Measurements from ENCODE around the gene ARSJ. TPM values are rescaled to one million over a fixed set of nuclear protein-coding genes. Genes with fewer than 3 reads are reported as not detected.

The ARSJ gene
- total and polyA plus RNA-seq, 2 experiments from 2014 or later, result 4.3 to 6.6 TPM

DNA sequence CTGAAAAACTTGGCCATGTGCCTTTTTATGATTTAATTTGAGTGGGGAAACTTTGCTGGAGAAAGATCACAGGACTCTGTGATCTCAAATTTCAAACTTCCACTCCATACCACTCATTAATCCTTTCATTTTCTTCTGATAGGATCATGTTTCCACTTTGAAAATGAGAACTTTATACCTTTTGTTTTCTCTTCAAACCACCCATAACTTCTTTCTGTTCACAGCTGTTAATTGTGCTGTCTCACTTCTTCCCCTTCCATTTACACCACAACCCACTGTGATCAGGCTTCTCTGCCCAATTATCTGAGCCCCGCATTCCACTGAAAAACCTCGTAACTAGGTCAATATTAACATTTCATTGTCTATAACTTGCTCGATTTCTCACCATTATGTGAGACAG lies 47.0 kb upstream of the ARSJ start (continued):
- TF ChIP-seq, protein P1, sequence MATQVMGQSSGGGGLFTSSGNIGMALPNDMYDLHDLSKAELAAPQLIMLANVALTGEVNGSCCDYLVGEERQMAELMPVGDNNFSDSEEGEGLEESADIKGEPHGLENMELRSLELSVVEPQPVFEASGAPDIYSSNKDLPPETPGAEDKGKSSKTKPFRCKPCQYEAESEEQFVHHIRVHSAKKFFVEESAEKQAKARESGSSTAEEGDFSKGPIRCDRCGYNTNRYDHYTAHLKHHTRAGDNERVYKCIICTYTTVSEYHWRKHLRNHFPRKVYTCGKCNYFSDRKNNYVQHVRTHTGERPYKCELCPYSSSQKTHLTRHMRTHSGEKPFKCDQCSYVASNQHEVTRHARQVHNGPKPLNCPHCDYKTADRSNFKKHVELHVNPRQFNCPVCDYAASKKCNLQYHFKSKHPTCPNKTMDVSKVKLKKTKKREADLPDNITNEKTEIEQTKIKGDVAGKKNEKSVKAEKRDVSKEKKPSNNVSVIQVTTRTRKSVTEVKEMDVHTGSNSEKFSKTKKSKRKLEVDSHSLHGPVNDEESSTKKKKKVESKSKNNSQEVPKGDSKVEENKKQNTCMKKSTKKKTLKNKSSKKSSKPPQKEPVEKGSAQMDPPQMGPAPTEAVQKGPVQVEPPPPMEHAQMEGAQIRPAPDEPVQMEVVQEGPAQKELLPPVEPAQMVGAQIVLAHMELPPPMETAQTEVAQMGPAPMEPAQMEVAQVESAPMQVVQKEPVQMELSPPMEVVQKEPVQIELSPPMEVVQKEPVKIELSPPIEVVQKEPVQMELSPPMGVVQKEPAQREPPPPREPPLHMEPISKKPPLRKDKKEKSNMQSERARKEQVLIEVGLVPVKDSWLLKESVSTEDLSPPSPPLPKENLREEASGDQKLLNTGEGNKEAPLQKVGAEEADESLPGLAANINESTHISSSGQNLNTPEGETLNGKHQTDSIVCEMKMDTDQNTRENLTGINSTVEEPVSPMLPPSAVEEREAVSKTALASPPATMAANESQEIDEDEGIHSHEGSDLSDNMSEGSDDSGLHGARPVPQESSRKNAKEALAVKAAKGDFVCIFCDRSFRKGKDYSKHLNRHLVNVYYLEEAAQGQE (IDR thresholded peaks at IDR 0.05; ENCODE audit: unreplicated experiment), result no peak
- no peak for TF ChIP-seq EZH2 (IDR thresholded peaks at IDR 0.05; ENCODE audit: low read depth, unreplicated experiment)
- TF ChIP-seq POLR2AphosphoS5 (IDR thresholded peaks at IDR 0.05; ENCODE audit: low read depth), result no peak

DNA sequence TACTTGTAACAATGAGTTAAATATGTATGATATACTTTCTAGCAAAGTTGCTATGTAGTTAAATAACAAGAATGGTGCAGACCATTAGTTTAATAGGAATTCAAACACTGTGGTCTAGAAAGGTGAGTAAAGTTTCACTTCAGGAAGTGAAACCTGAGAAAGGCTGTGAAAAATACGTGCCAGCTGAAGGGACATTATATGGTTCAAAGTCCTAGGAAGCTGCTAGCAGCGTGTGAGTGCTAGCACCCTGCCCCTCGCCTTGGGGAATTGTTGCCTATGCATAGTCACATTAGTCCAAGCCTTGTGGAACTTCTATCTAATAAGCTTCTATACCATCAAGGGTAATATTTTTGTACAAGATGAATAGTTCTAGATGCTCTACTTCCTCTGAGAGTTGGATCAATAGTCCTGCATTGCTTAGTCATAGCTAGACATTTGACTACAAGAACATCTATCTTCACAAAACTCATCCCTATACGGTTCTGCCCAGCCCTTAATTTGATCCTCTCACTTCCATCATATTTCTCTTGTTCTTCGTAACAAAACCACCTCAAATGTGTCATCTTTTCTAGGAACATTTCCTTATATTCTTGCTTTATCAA lies 45.8 kb upstream of the ARSJ start:
- Histone ChIP-seq H3F3A (replicated peaks; ENCODE audit: low read depth) (no peaks in the 10 kb centered on the region), H3K27ac (ENCODE audit: low read depth) (no peak overlapping the region), H3K79me2 (replicated peaks; ENCODE audit: insufficient read depth) (no peaks in the 10 kb centered on the region), H4K20me1 (replicated peaks; ENCODE audit: insufficient read depth) (no peaks in the 10 kb centered on the region), H3K36me3 (ENCODE audit: insufficient read depth) (no peaks in the 10 kb centered on the region), H3K4me2 (no peak overlapping the region), H3K27me3 (ENCODE audit: insufficient read depth) (no peaks in the 10 kb centered on the region), H2AFZ (0 out of 2 replicates have a peak overlapping the region, but pooled peaks have one; percentile 44), H3K4me1 (ENCODE audit: insufficient read depth) (no peaks in the 10 kb centered on the region), H3K4me3 (no peak overlapping the region), H3K9me2 (ENCODE audit: insufficient read depth) (no peaks in the 10 kb centered on the region)
- Mint-ChIP-seq H3K4me3 (no peak overlapping the region), H3K36me3 (ENCODE audit: low read depth) (no peaks in the 10 kb centered on the region), H3K27ac (no peak overlapping the region), H3K27me3 (ENCODE audit: insufficient read depth, low read depth, poor library complexity) (no peaks in the 10 kb centered on the region), H3K9me3 (no peaks in the 10 kb centered on the region), H3K4me1 (no peaks in the 10 kb centered on the region; the same call in 2 of the 3 replicates)
- no peak for DNase-seq (ENCODE audit: low spot score)
- no peak for ATAC-seq
- TF ChIP-seq, protein P2, sequence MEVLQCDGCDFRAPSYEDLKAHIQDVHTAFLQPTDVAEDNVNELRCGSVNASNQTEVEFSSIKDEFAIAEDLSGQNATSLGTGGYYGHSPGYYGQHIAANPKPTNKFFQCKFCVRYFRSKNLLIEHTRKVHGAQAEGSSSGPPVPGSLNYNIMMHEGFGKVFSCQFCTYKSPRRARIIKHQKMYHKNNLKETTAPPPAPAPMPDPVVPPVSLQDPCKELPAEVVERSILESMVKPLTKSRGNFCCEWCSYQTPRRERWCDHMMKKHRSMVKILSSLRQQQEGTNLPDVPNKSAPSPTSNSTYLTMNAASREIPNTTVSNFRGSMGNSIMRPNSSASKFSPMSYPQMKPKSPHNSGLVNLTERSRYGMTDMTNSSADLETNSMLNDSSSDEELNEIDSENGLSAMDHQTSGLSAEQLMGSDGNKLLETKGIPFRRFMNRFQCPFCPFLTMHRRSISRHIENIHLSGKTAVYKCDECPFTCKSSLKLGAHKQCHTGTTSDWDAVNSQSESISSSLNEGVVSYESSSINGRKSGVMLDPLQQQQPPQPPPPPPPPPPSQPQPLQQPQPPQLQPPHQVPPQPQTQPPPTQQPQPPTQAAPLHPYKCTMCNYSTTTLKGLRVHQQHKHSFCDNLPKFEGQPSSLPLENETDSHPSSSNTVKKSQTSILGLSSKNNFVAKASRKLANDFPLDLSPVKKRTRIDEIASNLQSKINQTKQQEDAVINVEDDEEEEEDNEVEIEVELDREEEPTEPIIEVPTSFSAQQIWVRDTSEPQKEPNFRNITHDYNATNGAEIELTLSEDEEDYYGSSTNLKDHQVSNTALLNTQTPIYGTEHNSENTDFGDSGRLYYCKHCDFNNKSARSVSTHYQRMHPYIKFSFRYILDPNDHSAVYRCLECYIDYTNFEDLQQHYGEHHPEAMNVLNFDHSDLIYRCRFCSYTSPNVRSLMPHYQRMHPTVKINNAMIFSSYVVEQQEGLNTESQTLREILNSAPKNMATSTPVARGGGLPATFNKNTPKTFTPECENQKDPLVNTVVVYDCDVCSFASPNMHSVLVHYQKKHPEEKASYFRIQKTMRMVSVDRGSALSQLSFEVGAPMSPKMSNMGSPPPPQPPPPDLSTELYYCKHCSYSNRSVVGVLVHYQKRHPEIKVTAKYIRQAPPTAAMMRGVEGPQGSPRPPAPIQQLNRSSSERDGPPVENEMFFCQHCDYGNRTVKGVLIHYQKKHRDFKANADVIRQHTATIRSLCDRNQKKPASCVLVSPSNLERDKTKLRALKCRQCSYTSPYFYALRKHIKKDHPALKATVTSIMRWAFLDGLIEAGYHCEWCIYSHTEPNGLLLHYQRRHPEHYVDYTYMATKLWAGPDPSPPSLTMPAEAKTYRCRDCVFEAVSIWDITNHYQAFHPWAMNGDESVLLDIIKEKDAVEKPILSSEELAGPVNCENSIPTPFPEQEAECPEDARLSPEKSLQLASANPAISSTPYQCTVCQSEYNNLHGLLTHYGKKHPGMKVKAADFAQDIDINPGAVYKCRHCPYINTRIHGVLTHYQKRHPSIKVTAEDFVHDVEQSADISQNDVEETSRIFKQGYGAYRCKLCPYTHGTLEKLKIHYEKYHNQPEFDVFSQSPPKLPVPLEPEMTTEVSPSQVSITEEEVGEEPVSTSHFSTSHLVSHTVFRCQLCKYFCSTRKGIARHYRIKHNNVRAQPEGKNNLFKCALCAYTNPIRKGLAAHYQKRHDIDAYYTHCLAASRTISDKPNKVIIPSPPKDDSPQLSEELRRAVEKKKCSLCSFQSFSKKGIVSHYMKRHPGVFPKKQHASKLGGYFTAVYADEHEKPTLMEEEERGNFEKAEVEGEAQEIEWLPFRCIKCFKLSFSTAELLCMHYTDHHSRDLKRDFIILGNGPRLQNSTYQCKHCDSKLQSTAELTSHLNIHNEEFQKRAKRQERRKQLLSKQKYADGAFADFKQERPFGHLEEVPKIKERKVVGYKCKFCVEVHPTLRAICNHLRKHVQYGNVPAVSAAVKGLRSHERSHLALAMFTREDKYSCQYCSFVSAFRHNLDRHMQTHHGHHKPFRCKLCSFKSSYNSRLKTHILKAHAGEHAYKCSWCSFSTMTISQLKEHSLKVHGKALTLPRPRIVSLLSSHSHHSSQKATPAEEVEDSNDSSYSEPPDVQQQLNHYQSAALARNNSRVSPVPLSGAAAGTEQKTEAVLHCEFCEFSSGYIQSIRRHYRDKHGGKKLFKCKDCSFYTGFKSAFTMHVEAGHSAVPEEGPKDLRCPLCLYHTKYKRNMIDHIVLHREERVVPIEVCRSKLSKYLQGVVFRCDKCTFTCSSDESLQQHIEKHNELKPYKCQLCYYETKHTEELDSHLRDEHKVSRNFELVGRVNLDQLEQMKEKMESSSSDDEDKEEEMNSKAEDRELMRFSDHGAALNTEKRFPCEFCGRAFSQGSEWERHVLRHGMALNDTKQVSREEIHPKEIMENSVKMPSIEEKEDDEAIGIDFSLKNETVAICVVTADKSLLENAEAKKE (CRISPR knock-in tag; IDR thresholded peaks at IDR 0.05), result no peak
- TF ChIP-seq ZNF114 (CRISPR knock-in tag; IDR thresholded peaks at IDR 0.05), result no peak
- TF ChIP-seq CREB1 (CRISPR knock-in tag; IDR thresholded peaks at IDR 0.05; ENCODE audit: low read depth), result no peak
- no peak for TF ChIP-seq EZH2 (IDR thresholded peaks at IDR 0.05; ENCODE audit: low read depth, unreplicated experiment)
- no peak for TF ChIP-seq ZNF331 (CRISPR knock-in tag; IDR thresholded peaks at IDR 0.05; ENCODE audit: low read depth)
- no peak for TF ChIP-seq STAT1 (IDR thresholded peaks at IDR 0.05; ENCODE audit: unreplicated experiment)
- TF ChIP-seq, protein P3, sequence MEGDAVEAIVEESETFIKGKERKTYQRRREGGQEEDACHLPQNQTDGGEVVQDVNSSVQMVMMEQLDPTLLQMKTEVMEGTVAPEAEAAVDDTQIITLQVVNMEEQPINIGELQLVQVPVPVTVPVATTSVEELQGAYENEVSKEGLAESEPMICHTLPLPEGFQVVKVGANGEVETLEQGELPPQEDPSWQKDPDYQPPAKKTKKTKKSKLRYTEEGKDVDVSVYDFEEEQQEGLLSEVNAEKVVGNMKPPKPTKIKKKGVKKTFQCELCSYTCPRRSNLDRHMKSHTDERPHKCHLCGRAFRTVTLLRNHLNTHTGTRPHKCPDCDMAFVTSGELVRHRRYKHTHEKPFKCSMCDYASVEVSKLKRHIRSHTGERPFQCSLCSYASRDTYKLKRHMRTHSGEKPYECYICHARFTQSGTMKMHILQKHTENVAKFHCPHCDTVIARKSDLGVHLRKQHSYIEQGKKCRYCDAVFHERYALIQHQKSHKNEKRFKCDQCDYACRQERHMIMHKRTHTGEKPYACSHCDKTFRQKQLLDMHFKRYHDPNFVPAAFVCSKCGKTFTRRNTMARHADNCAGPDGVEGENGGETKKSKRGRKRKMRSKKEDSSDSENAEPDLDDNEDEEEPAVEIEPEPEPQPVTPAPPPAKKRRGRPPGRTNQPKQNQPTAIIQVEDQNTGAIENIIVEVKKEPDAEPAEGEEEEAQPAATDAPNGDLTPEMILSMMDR (conservative IDR thresholded peaks at IDR 0.05; ENCODE audit: low read depth in 2 of 2), result no peak
- no peak for TF ChIP-seq EZH2phosphoT487 (IDR thresholded peaks at IDR 0.05; ENCODE audit: unreplicated experiment)
- TF ChIP-seq NANOG (IDR thresholded peaks at IDR 0.05; ENCODE audit: borderline replicate concordance), result no peak
- TF ChIP-seq, protein P4, sequence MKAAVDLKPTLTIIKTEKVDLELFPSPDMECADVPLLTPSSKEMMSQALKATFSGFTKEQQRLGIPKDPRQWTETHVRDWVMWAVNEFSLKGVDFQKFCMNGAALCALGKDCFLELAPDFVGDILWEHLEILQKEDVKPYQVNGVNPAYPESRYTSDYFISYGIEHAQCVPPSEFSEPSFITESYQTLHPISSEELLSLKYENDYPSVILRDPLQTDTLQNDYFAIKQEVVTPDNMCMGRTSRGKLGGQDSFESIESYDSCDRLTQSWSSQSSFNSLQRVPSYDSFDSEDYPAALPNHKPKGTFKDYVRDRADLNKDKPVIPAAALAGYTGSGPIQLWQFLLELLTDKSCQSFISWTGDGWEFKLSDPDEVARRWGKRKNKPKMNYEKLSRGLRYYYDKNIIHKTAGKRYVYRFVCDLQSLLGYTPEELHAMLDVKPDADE (IDR thresholded peaks at IDR 0.05), result no peak

All from GM23338 (cell line).